Tibial artery (tissue), 4 donors: ENCODE results near the gene GAR1.
A peak's percentile ranks its signal among the peaks of the same experiment; 100 is the strongest.

Experiments
- DNase-seq, 2 donors: peaks; one replicate each; pipeline ENCODE4 v3.0.0-alpha.2; 2019
- H3K27ac ChIP-seq, 2 donors: fragments of 200-600 bp; sonication (generic) in 1 of 2; 1 replicate in 1 of 2; 2 replicates in 1 of 2; pipeline ENCODE4 v1.5.1; 2018 to 2019; ENCODE audit warnings: mild to moderate bottlenecking in 1 of 2
- H3K27me3 ChIP-seq, 2 donors: fragments of 200-600 bp; sonication (generic) in 1 of 2; one replicate each; pipeline versions ENCODE4 v1.5.1 to v1.6.0; 2016 to 2019
- H3K36me3 ChIP-seq, 3 donors: fragments of 200-600 bp; sonication (generic) in 2 of 3; one replicate each; pipeline ENCODE4 v1.5.1; 2016 to 2019; ENCODE audit warnings: mild to moderate bottlenecking in 2 of 3
- H3K4me1 ChIP-seq, 4 donors: fragments of 200-600 bp; sonication (generic) in 2 of 4; 1 replicate in 3 of 4; 2 replicates in 1 of 4; pipeline ENCODE4 v1.5.1; 2016 to 2019
- H3K4me3 ChIP-seq, 2 donors: fragments of 200-600 bp; sonication (generic) in 1 of 2; 1 replicate in 1 of 2; 2 replicates in 1 of 2; pipeline ENCODE4 v1.5.1; 2018 to 2019; ENCODE audit warnings: mild to moderate bottlenecking in 2 of 2
- H3K9me3 ChIP-seq, 3 donors: fragments of 200-600 bp; sonication (generic) in 1 of 3; one replicate each; pipeline ENCODE4 v1.5.1; 2016 to 2019
- CTCF ChIP-seq, 2 experiments: fragments of 200-600 bp in 1 of 2; fragments of 450-650 bp in 1 of 2; IDR thresholded peaks; one replicate each; pipeline ENCODE4 v1.5.1; 2017 to 2019; ENCODE audit warnings: antibody characterized with exemption in 2 of 2, mild to moderate bottlenecking in 1 of 2, moderate library complexity in 1 of 2
- intact Hi-C: fragments of 100-400 bp; cut with DNase I; formaldehyde crosslinking; loops from one replicate; pipeline ENCODE4 v1.15.0; 2023; ENCODE audit warnings: low total_unique reads

GAR1 gene

GRCh38 chr4:109811707-109812106, 3.9 kb upstream of the GAR1 start:
- Histone ChIP-seq H3K4me1 (peaks cover 0 to 14% (median 7%) of the 10 kb centered on the region in 4 donors), H3K36me3 (no peaks in the 10 kb centered on the region), H3K4me3 (no peak overlapping the region), H3K27ac (no peak overlapping the region), H3K27me3 (no peaks in the 10 kb centered on the region), H3K9me3 (no peaks in the 10 kb centered on the region)
- TF ChIP-seq CTCF (IDR thresholded peaks at IDR 0.05), result no peak
- DNase-seq, result no peak
- intact Hi-C loops, result loop anchor here (10.0 kb wide), 1 partner anchor 1187 kb away; the partner anchor contains the start of gene RPL34

GRCh38 chr4:109816082-109816442, 500 bp downstream of the GAR1 start:
- Histone ChIP-seq H3K27me3 (no peaks in the 10 kb centered on the region), H3K4me3 (peak overlapping the region; percentile 69 to 87), H3K27ac (peak overlapping the region; percentile 79 to 82), H3K36me3 (peaks cover 0 to 8% (median 6%) of the 10 kb centered on the region in 3 donors), H3K9me3 (no peaks in the 10 kb centered on the region), H3K4me1 (peaks cover 0 to 18% (median 12%) of the 10 kb centered on the region in 4 donors)
- no peak for DNase-seq
- TF ChIP-seq CTCF (IDR thresholded peaks at IDR 0.05), result no peak
- intact Hi-C loops, result loop anchor here (5.0 to 10.0 kb wide), 3 partner anchors 114 to 1191 kb away; partner anchors contain the start of genes CASP6, RPL34 and SEC24B

GRCh38 chr4:109816894-109817293, 1.3 kb downstream of the GAR1 start:
- Histone ChIP-seq H3K4me3 (no peak overlapping the region), H3K9me3 (no peaks in the 10 kb centered on the region), H3K27me3 (no peaks in the 10 kb centered on the region), H3K36me3 (peaks cover 0 to 9% (median 8%) of the 10 kb centered on the region in 3 donors), H3K4me1 (peaks cover 0 to 18% (median 12%) of the 10 kb centered on the region in 4 donors), H3K27ac (no peak overlapping the region)
- TF ChIP-seq CTCF (IDR thresholded peaks at IDR 0.05), result no peak
- DNase-seq, result no peak
- intact Hi-C loops, result loop anchor here (5.0 to 10.0 kb wide), 3 partner anchors 115 to 1192 kb away; partner anchors contain the start of genes CASP6, RPL34 and SEC24B

- H3K9me3 ChIP-seq, result no peaks in the 10 kb centered on the region
- no peak overlapping the region for H3K4me3 ChIP-seq
- no peak for TF ChIP-seq CTCF (IDR thresholded peaks at IDR 0.05)
- H3K27me3 ChIP-seq, result no peaks in the 10 kb centered on the region
- peaks cover 0 to 21% (median 18%) of the 10 kb centered on the region in 3 donors for H3K36me3 ChIP-seq
- intact Hi-C loops, result loop anchor here (5.0 to 10.0 kb wide), 3 partner anchors 116 to 1193 kb away; partner anchors contain the start of genes CASP6, RPL34 and SEC24B
- no peak for DNase-seq
- H3K4me1 ChIP-seq, result peaks cover 0 to 18% (median 12%) of the 10 kb centered on the region in 4 donors
- H3K27ac ChIP-seq, result no peak overlapping the region
These were observed 2.7 kb downstream of the GAR1 start for GRCh38 chr4:109818268-109818667.

GRCh38 chr4:109820563-109820962, 5.0 kb downstream of the GAR1 start:
- Histone ChIP-seq H3K36me3 (peaks cover 13 to 42% (median 29%) of the 10 kb centered on the region in 3 donors), H3K4me3 (no peak overlapping the region), H3K9me3 (no peaks in the 10 kb centered on the region), H3K27ac (no peak overlapping the region), H3K27me3 (no peaks in the 10 kb centered on the region), H3K4me1 (peaks cover 0 to 14% (median 12%) of the 10 kb centered on the region in 4 donors)
- intact Hi-C loops, result no loop called here
- DNase-seq, result no peak
- TF ChIP-seq CTCF (IDR thresholded peaks at IDR 0.05), result no peak
